Ureter (tissue), 1 donor: ENCODE results near the gene PPM1B. TPM values are rescaled to one million over a fixed set of nuclear protein-coding genes. Genes with fewer than 3 reads are reported as not detected.
"Not testable (repeated sequence)": the region's sequence is repeated elsewhere in the genome, so short reads cannot be mapped to it uniquely, and the experiment has no call there.

Source experiments
- DNase-seq: peaks from one replicate; pipeline ENCODE4 v3.0.0-alpha.2; 2020; ENCODE audit warnings: low spot score
- total RNA-seq: library from RNA; stranded (reverse); gene quantifications from one replicate; pipeline ENCODE4 v1.2.4, GENCODE V29; 2023
- donor health status: DM: yes; HTN: yes; CAD: no.

Gene PPM1B
- total RNA-seq, 1 donor from 2014 or later, result 54.8 TPM

DNA sequence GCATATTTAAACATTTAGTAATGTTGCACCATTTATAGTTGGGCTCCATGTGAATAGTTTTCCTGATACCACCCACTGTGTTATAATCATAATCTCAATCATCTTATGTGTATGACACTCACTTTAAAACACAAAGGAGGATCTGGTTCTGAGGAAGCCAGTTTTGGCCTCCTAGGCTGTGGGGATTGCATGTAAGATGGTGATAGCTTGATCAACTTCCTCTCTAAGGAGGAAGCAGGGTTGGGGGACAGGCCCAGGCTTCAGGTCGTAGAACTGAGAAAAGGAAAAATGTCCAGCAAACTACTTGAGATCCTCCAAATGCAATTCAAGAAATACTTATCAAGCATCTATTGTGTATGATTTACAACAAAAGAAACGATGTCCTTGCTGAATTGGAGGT is 4.9 kb upstream of the PPM1B start:
- no peak for DNase-seq

- DNase-seq, result no peak
Measured at GRCh38 chr2:44164617-44165016, 4.1 kb upstream of the PPM1B start.

- DNase-seq, result no peak
Measured at GRCh38 chr2:44166096-44166495, 2.6 kb upstream of the PPM1B start.

GRCh38 chr2:44167311-44167907 is 1.3 kb upstream of the PPM1B start:
- no peak for DNase-seq

- peak; percentile 100 for DNase-seq
Measured at GRCh38 chr2:44167908-44168680, 581 bp upstream of the PPM1B start.

- DNase-seq, result peak; percentile 59
Measured at GRCh38 chr2:44169155-44169898, 652 bp downstream of the PPM1B start.

GRCh38 chr2:44170311-44170717 is 1.6 kb downstream of the PPM1B start:
- DNase-seq, result no peak

DNA sequence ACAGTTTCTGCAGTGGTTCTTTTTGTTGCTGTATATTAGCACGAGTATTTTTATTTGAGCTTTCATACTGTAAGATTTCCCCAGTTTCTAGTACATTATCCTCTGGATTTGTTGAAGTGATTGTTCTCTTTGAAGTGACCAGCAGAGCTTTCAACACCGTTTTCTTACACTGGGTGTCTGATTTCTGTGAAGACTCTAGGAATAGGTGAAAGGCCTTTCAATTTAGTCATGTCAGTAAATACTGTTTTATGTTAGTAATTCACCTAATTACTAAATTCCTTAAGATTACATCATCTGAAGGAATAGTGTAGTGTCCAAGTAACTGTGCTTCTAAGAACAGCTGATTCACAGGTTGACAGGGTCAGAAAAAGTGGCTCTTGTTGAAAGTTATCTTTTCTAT is 2.3 kb downstream of the PPM1B start:
- DNase-seq, result no peak

GRCh38 chr2:44171442-44171841 is 2.8 kb downstream of the PPM1B start:
- not testable (repeated sequence) for DNase-seq

DNA sequence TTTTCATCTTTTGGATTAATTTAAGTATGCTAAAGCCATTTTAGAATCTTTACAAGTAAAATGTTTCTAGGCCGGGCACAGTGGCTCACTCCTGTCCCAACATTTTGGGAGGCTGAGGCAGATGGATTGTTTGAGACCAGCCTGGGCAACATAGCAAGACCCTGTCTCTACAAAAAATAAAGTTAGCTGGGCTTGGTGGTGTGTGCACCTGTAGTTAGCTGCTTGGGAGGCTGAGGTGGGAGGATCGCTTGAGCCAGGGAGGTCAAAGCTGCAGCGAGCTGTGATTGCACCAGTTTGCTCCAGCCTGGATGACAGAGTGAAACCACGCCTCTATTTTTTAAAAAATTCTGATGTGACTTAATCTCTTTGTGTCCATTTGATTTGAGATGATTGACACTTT is 3.9 kb downstream of the PPM1B start:
- DNase-seq, result no peak

DNA sequence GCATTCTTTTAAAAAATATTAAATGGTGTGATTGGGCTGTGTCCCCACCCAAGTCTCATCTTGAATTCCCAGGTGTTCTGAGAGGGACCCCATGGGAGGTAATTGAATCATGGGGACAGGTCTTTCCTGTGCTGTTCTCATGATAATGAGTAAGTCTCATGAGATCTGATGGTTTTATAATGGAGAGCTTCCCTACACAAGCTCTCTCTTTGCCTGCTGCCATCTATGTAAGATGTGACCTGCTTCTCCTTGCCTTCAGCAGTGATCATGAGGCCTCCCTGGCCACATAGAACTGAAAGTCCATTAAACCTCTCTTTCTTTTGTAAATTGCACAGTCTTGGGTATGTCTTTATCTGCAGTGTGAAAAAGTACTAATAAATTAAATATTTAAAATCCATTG is 10.3 kb downstream of the PPM1B start:
- DNase-seq, result no peak

- DNase-seq, result no peak
Measured at GRCh38 chr2:44181648-44182047, 13.0 kb downstream of the PPM1B start.

GRCh38 chr2:44184106-44184505 is 15.4 kb downstream of the PPM1B start:
- DNase-seq, result no peak

DNA sequence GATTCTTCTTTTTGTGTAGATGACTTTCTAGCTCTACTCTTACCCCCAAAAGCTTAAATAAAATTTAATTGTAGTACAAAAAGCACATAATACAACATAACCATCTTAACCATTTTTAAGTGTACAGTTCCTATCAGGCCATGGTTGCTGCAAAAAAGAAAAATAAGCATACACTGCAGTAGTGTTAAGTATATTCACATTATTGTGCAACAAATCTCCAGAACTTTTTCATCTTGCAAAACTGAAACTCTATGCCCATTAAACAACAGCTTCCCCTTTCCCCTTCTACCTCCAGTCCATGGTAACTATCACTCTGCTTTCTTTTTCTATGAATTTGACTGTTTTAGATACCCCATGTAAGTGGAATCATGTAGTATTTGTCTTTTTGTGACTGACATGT is 18.1 kb downstream of the PPM1B start:
- no peak for DNase-seq

DNA sequence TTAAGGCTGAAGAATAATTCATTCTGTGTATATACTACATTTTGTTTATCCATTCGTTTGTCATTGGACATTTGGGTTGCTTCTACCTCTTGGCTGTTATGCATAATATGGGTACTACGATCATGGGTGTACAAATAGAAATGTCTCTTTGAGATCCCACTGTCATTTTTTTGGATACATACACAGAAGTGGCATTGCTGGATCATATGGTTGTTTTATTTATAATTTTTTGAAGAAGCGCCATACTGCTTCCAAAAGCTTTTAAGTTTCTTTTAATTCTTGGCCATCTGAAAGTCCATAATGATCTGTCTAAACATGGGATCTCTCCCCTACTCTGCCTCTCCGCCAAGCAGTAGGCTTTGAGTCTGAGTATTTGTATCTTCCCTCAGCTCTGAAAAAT is 18.6 kb downstream of the PPM1B start:
- DNase-seq, result no peak

DNA sequence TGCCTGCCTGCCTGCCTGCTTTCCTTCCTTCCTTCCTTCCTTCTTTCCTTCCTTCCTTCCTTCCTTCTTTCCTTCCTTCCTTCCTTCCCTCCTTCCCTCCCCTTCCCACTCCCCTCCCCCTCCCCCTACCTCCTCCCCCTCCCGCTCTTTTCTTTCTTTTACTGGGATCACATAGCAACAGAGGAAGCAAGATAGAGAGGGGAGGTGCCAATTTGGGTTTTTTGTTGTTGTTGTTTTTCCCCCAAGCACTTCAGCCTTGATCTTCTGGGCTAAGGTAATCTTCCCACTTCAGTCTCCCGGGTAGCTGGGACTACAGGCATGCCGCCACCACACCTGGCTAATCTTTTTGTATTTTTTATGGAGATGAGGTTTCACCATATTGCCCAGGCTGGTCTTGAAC is 20.0 kb downstream of the PPM1B start:
- no peak for DNase-seq

DNA sequence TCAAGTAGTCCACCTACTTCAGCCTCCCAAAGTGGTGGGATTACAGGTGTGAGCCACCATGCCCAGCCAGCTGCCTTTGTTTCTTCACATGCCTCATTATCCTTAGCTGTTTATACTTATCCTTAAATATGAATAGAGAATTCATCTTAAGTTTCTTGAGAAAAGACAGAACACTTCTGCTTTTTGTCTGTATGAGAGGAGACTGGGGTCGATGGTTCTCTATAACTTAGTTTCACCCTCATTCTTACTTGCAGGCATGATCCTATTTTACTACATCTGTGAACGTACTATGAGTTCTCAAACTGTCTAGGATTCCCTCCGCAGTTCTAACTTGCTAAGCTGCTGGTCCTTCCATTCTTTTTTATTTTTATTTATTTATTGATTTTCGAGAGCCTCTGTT is 20.4 kb downstream of the PPM1B start:
- DNase-seq, result no peak

GRCh38 chr2:44190526-44190925 is 21.9 kb downstream of the PPM1B start:
- DNase-seq, result no peak

DNA sequence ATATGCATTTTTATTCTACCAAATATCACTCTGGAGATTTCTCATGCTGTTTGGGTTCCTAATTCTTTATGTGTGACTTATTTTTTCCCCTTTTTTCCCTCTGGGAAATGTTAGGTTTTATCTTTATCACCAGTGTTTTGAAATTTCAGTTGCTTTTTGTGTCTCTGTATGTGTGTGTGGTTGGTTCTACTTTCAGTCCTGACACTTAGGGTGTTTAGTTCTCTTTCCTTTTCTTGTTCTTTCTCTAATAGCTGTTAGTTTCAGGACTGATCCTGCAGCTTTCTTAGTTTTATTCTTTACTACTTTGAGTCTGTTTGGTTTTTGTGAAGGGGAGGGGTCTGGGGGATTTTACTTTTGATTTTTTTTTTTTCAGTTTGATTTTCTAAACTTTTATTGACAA is 23.1 kb downstream of the PPM1B start:
- no peak for DNase-seq

DNA sequence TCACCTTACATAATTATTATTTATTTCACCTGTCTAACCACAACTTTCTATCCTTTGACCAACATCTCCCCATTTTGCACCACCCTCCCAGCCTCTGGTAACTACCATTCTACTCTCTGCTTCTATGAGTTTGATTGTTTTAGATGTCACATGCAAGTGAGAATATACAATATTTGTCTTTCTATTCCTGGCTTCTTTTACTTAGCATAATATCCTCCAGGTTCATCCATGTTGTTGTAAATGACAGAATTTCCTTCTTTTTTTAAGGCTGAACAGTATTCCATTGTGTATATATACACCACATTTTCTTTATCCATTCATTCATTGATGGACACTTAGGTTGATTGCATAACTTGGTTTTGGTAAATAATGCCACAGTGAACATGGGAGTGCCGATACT is 24.0 kb downstream of the PPM1B start:
- no peak for DNase-seq

DNA sequence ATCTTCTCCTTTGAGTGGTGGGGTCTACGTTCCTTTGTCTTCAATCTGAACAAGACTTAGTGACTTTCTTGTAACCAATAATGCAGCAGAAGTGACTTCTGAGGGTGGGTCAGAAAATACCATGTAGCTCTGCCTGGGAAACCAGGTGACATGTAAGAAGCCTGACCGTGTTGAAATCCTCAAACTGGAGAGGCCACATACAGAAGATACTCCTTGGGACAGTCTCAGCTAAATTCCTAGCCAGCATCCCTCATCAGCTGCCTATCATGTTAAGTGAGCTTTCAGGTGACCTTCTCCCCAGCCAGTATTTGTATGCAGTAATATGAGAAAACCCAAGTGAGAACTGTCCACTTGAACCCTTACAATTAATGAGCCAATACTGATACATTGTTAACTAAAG is 27.0 kb downstream of the PPM1B start:
- DNase-seq, result no peak

- no peak for DNase-seq
Measured at GRCh38 chr2:44197816-44198215, 29.1 kb downstream of the PPM1B start.

GRCh38 chr2:44200011-44200410 is 31.3 kb downstream of the PPM1B start:
- no peak for DNase-seq
